ENCODE measurements around the gene APH1B.

DNA sequence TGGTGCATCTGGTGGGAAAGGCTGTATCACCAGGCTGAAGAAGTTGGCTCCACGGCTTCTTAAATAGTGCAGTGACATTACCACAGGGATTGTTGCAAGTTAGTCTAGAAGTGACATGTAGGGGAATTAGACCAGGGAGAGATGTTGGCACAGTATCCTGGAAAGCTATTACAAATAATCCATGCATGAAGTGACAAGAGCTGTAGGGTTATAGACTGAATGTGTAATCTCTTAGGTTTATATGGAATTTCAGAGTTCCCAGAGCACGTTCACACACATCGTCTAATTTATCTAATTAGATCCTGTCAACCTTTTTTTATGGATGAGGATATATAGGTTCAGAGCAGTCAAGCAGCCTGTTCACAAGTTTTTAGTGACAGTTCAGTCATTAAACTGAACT, 37.3 kb upstream of the APH1B start:
- TF ChIP-seq POLR2A (IDR thresholded peaks at IDR 0.05; ENCODE audit: low read depth, low read length) (no peak), MXI1 (IDR thresholded peaks at IDR 0.05; ENCODE audit: borderline replicate concordance, low read depth, low read length) (no peak)
- TF ChIP-seq, protein P1, sequence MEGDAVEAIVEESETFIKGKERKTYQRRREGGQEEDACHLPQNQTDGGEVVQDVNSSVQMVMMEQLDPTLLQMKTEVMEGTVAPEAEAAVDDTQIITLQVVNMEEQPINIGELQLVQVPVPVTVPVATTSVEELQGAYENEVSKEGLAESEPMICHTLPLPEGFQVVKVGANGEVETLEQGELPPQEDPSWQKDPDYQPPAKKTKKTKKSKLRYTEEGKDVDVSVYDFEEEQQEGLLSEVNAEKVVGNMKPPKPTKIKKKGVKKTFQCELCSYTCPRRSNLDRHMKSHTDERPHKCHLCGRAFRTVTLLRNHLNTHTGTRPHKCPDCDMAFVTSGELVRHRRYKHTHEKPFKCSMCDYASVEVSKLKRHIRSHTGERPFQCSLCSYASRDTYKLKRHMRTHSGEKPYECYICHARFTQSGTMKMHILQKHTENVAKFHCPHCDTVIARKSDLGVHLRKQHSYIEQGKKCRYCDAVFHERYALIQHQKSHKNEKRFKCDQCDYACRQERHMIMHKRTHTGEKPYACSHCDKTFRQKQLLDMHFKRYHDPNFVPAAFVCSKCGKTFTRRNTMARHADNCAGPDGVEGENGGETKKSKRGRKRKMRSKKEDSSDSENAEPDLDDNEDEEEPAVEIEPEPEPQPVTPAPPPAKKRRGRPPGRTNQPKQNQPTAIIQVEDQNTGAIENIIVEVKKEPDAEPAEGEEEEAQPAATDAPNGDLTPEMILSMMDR (conservative IDR thresholded peaks at IDR 0.05; ENCODE audit: low read depth, low read length) = no peak

Data from IMR-90 (cell line).